Fibroblast of pulmonary artery (primary cell): ENCODE results near the gene HOXA4.

ENCODE experiments used
- DNase-seq: peaks from one replicate; pipeline ENCODE4 v3.0.0-alpha.2; 2010; ENCODE audit warnings: low read depth
- H3K4me3 ChIP-seq: replicated peaks from 2 replicates; pipeline ENCODE4 v1.5.1; 2011; ENCODE audit warnings: low read depth, mild to moderate bottlenecking, control low read depth, low read length, moderate library complexity
- TF ChIP-seq, protein P1 (sequence below): IDR thresholded peaks from 2 replicates; pipeline ENCODE4 v1.5.1; 2011; ENCODE audit warnings: mild to moderate bottlenecking, control low read depth, low read length, inconsistent platforms; ENCODE audit errors: missing control alignments

HOXA4 gene

GRCh38 chr7:27164045-27164366, 33.4 kb upstream of the HOXA4 start:
- TF ChIP-seq, protein P1, sequence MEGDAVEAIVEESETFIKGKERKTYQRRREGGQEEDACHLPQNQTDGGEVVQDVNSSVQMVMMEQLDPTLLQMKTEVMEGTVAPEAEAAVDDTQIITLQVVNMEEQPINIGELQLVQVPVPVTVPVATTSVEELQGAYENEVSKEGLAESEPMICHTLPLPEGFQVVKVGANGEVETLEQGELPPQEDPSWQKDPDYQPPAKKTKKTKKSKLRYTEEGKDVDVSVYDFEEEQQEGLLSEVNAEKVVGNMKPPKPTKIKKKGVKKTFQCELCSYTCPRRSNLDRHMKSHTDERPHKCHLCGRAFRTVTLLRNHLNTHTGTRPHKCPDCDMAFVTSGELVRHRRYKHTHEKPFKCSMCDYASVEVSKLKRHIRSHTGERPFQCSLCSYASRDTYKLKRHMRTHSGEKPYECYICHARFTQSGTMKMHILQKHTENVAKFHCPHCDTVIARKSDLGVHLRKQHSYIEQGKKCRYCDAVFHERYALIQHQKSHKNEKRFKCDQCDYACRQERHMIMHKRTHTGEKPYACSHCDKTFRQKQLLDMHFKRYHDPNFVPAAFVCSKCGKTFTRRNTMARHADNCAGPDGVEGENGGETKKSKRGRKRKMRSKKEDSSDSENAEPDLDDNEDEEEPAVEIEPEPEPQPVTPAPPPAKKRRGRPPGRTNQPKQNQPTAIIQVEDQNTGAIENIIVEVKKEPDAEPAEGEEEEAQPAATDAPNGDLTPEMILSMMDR = no peak
- no peak overlapping the region for H3K4me3 ChIP-seq
- no peak for DNase-seq

- DNase-seq = no peak
- TF ChIP-seq, protein P1 = no peak
- H3K4me3 ChIP-seq = no peak overlapping the region
Measured at GRCh38 chr7:27163288-27164044, 32.9 kb upstream of the HOXA4 start.

DNA sequence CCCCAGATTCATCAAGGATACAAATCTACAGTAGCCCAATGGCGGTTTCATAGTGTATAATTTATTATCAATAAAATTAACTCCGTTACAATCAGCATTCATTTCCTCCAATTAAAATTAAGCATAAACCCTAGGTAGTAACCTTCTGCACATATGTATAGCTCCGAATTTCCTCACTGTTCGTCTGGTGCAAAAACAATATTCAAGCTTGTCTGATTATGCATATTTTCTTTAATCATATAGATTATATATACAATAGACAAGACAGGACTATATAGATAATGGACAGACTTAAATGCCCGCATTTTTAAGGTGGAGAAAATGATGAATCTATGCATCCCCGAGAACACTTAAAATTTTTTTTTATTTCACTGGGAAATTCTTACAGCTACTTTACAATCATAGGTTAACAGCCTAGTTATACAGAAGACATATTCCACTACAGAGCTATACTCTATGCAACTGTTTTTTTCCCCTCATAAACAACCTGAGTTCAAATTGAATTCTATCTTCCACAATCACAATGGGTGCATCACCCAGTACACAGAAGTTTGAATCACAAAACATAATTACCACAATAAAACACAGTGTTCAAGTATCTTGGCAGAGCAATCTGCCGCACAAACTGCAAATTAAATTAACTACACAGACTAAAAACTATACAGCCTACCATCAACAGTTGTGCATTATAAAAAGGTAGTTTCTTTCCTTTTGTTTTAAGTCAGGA, 32.2 kb upstream of the HOXA4 start:
- H3K4me3 ChIP-seq = no peak overlapping the region
- no peak for DNase-seq
- TF ChIP-seq, protein P1 = no peak

GRCh38 chr7:27161721-27162560, 31.4 kb upstream of the HOXA4 start:
- TF ChIP-seq, protein P1 = no peak
- no peak overlapping the region for H3K4me3 ChIP-seq
- DNase-seq = no peak

DNA sequence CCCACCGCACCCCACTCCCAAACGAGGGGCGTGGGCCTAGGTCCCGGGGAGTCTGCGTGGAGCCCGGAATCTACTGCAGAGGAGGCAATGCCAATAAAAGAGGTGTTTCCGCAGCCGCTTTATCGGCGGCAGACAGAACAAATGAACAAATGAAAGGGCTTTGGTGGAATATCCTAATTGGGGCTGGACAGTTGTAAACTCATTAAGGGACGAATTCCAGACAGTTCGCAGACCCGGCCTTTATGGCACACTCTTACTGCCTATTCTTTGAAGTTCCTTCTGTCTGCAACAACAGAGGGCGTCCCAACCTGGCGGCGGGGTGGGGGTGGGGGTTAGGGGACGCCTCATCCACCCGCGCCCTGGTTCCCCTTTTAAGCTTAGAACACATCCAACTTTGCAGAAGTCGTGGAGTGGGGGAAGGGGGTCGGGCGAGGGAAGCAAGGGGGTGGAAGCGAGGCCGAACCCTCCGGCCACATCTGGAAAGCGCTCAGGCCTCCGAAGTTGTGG, 30.7 kb upstream of the HOXA4 start:
- H3K4me3 ChIP-seq = peak overlapping the region; percentile 48
- TF ChIP-seq, protein P1 = no peak
- DNase-seq = no peak

GRCh38 chr7:27160546-27161213, 30.1 kb upstream of the HOXA4 start:
- peak overlapping the region; percentile 48 for H3K4me3 ChIP-seq
- DNase-seq = peak; percentile 82
- TF ChIP-seq, protein P1 = peak; percentile 86
